Measurements from ENCODE around the gene KCNJ5. TPM values are rescaled to one million over a fixed set of nuclear protein-coding genes. Genes with fewer than 3 reads are reported as not detected.

Gene KCNJ5
- total and polyA plus RNA-seq, 12 donors = 37.1 to 299 (median 80.4) TPM

DNA sequence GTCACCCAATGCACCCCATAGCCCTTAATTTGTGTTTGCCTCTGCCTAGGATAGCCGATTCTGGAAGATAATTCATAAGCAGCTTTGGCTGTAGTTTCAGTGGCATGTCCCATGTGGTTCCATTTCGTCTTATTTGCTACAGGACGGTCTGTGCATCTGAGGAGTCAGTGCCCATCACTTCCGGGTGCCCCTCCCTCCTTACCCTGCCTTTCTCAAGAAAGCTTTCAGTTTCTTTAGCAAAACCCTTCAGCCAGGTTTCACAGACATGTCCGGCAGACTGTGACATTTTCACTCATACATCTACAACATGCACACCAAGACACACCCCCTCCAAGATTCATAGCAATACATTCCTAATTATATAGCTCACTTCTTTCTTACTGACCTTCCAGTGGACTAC is 37.2 kb downstream of the KCNJ5 start:
- no peak overlapping the region for H3K4me3 ChIP-seq
- intact Hi-C loops (cut with DNase I) = no loop called here
- TF ChIP-seq, protein P1, sequence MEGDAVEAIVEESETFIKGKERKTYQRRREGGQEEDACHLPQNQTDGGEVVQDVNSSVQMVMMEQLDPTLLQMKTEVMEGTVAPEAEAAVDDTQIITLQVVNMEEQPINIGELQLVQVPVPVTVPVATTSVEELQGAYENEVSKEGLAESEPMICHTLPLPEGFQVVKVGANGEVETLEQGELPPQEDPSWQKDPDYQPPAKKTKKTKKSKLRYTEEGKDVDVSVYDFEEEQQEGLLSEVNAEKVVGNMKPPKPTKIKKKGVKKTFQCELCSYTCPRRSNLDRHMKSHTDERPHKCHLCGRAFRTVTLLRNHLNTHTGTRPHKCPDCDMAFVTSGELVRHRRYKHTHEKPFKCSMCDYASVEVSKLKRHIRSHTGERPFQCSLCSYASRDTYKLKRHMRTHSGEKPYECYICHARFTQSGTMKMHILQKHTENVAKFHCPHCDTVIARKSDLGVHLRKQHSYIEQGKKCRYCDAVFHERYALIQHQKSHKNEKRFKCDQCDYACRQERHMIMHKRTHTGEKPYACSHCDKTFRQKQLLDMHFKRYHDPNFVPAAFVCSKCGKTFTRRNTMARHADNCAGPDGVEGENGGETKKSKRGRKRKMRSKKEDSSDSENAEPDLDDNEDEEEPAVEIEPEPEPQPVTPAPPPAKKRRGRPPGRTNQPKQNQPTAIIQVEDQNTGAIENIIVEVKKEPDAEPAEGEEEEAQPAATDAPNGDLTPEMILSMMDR (IDR thresholded peaks at IDR 0.05) = no peak
- no peak for TF ChIP-seq POLR2A (IDR thresholded peaks at IDR 0.05)
- H3K4me1 ChIP-seq (replicated peaks in 1 of 2) = no peaks in the 10 kb centered on the region
- no peak overlapping the region for H3K27ac ChIP-seq
- H3K27me3 ChIP-seq = no peaks in the 10 kb centered on the region
- no peak for DNase-seq
- H3K9me3 ChIP-seq (replicated peaks in 1 of 3) = no peaks in the 10 kb centered on the region
- WGBS, 4 donors = 64 to 79% (median 73%) methylated on average over 5 of the region's 5 CpGs
- no peaks in the 10 kb centered on the region for H3K36me3 ChIP-seq (replicated peaks in 1 of 2)

- no peaks in the 10 kb centered on the region for H3K9me3 ChIP-seq (replicated peaks in 1 of 3)
- H3K4me3 ChIP-seq = no peak overlapping the region
- no peaks in the 10 kb centered on the region for H3K36me3 ChIP-seq (replicated peaks in 1 of 2)
- no peaks in the 10 kb centered on the region for H3K27me3 ChIP-seq
- no peak overlapping the region for H3K27ac ChIP-seq
- 79 to 86% (median 82%) methylated on average over 5 of the region's 5 CpGs for WGBS, 4 donors
- TF ChIP-seq, protein P1 (IDR thresholded peaks at IDR 0.05) = no peak
- no peak for TF ChIP-seq POLR2A (IDR thresholded peaks at IDR 0.05)
- no peaks in the 10 kb centered on the region for H3K4me1 ChIP-seq (replicated peaks in 1 of 2)
- no peak for DNase-seq
- intact Hi-C loops (cut with DNase I) = no loop called here
These were observed 38.3 kb downstream of the KCNJ5 start for GRCh38 chr11:128929468-128929867.

- no peak for DNase-seq
- no peak for TF ChIP-seq POLR2A (IDR thresholded peaks at IDR 0.05)
- TF ChIP-seq, protein P1 (IDR thresholded peaks at IDR 0.05) = no peak
- Histone ChIP-seq H3K4me3 (no peak overlapping the region), H3K9me3 (replicated peaks in 1 of 3) (no peaks in the 10 kb centered on the region), H3K27ac (no peak overlapping the region), H3K4me1 (replicated peaks in 1 of 2) (no peaks in the 10 kb centered on the region), H3K36me3 (replicated peaks in 1 of 2) (no peaks in the 10 kb centered on the region), H3K27me3 (no peaks in the 10 kb centered on the region)
- intact Hi-C loops (cut with DNase I) = no loop called here
- 61 to 81% (median 72%) methylated on average over 12 of the region's 12 CpGs for WGBS, 4 donors
These were observed 38.8 kb downstream of the KCNJ5 start for GRCh38 chr11:128929991-128930390.

- no peak for TF ChIP-seq POLR2A (IDR thresholded peaks at IDR 0.05)
- intact Hi-C loops (cut with DNase I) = no loop called here
- H3K9me3 ChIP-seq (replicated peaks in 1 of 3) = no peaks in the 10 kb centered on the region
- H3K27me3 ChIP-seq = no peaks in the 10 kb centered on the region
- H3K27ac ChIP-seq = no peak overlapping the region
- 82 to 85% (median 84%) methylated on average over 3 of the region's 3 CpGs for whole genome bisulfite sequencing, 4 donors
- DNase-seq = no peak
- no peak overlapping the region for H3K4me3 ChIP-seq
- H3K36me3 ChIP-seq (replicated peaks in 1 of 2) = no peaks in the 10 kb centered on the region
- H3K4me1 ChIP-seq (replicated peaks in 1 of 2) = no peaks in the 10 kb centered on the region
These were observed 39.9 kb downstream of the KCNJ5 start for GRCh38 chr11:128931066-128931465.

DNA sequence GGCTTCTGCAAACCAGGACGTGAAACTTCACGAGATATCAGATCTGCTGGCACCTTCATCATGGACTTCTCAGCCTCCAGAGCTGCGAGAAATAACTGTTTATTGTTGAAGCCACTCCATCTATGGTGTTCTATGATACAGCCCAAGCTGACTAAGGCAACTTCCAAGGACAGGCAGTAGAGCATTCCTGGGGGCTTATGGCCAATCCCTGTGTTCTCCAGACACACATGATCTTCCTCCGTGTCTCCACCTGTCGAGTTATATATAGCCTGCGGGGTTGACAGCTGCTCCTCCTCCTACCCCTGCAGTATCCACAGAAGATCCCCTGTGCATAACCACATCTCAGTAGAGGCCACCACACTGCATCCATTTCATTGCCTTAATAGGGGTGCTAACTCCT is 40.5 kb downstream of the KCNJ5 start:
- H3K27me3 ChIP-seq = no peaks in the 10 kb centered on the region
- no peak overlapping the region for H3K27ac ChIP-seq
- no peaks in the 10 kb centered on the region for H3K4me1 ChIP-seq (replicated peaks in 1 of 2)
- intact Hi-C loops (cut with DNase I) = no loop called here
- DNase-seq = no peak
- TF ChIP-seq POLR2A (IDR thresholded peaks at IDR 0.05) = no peak
- TF ChIP-seq, protein P1 (IDR thresholded peaks at IDR 0.05) = no peak
- 79 to 91% (median 88%) methylated on average over 6 of the region's 6 CpGs for WGBS, 4 donors
- no peak overlapping the region for H3K4me3 ChIP-seq
- H3K36me3 ChIP-seq (replicated peaks in 1 of 2) = no peaks in the 10 kb centered on the region
- H3K9me3 ChIP-seq (replicated peaks in 1 of 3) = no peaks in the 10 kb centered on the region
